ENCODE data around the gene HIRIP3. TPM values are rescaled to one million over a fixed set of nuclear protein-coding genes. Genes with fewer than 3 reads are reported as not detected.
"Not testable (repeated sequence)": the region's sequence is repeated elsewhere in the genome, so short reads cannot be mapped to it uniquely, and the experiment has no call there.

HIRIP3 gene
- total RNA-seq, 4 donors from 2014 or later = 25.6 to 31.4 (median 28.2) TPM

- H3K4me1 ChIP-seq = peaks cover 0 to 27% (median 4%) of the 10 kb centered on the region in 3 donors
- no peak for ATAC-seq
- no peak for TF ChIP-seq EP300 (IDR thresholded peaks at IDR 0.05)
- no peak for TF ChIP-seq POLR2AphosphoS5 (IDR thresholded peaks at IDR 0.05)
- TF ChIP-seq POLR2A (IDR thresholded peaks at IDR 0.05) = no peak
- no peak for TF ChIP-seq CTCF (IDR thresholded peaks at IDR 0.05)
- H3K36me3 ChIP-seq = peaks cover 0 to 23% of the 10 kb centered on the region in 2 donors
- H3K9me3 ChIP-seq = no peaks in the 10 kb centered on the region
- H3K4me3 ChIP-seq = peak overlapping the region; percentile 72 to 91
- peak overlapping the region in 3 of 4 donors; percentile 89 to 93 (median 92) for H3K27ac ChIP-seq
- 50 to 51% methylated on average over 6 to 7 of the region's 10 CpGs for WGBS, 2 donors (ENCODE audit: low coverage in 1 of 2)
- H3K27me3 ChIP-seq = no peaks in the 10 kb centered on the region
These were observed 34.3 kb downstream of the HIRIP3 start for GRCh38 chr16:29961127-29961478.

GRCh38 chr16:29959821-29960220 lies 35.6 kb downstream of the HIRIP3 start:
- WGBS, 2 donors (ENCODE audit: low coverage in 1 of 2) = 82% methylated on average over 4 of the region's 4 CpGs; no CpG with 5 or more reads in 1 of the 2 donors
- peaks cover 0 to 27% (median 4%) of the 10 kb centered on the region in 3 donors for H3K4me1 ChIP-seq
- H3K36me3 ChIP-seq = peaks cover 0 to 10% of the 10 kb centered on the region in 2 donors
- not testable (repeated sequence) for H3K27me3 ChIP-seq, ATAC-seq, H3K4me3 ChIP-seq, H3K27ac ChIP-seq, H3K9me3 ChIP-seq

GRCh38 chr16:29959293-29959692 lies 36.1 kb downstream of the HIRIP3 start:
- 81 to 84% methylated on average over 3 to 6 of the region's 9 CpGs for WGBS, 2 donors (ENCODE audit: low coverage in 1 of 2)
- TF ChIP-seq CTCF (IDR thresholded peaks at IDR 0.05) (no peak), POLR2A (IDR thresholded peaks at IDR 0.05) (no peak), EP300 (IDR thresholded peaks at IDR 0.05) (no peak), POLR2AphosphoS5 (IDR thresholded peaks at IDR 0.05) (no peak)
- ATAC-seq = no peak

GRCh38 chr16:29958756-29959155 lies 36.7 kb downstream of the HIRIP3 start:
- Histone ChIP-seq H3K36me3 (no peaks in the 10 kb centered on the region), H3K9me3 (no peaks in the 10 kb centered on the region), H3K27ac (no peak overlapping the region), H3K27me3 (no peaks in the 10 kb centered on the region), H3K4me1 (peaks cover 0 to 19% (median 4%) of the 10 kb centered on the region in 3 donors), H3K4me3 (no peak overlapping the region)
- 63 to 75% methylated on average over 2 to 3 of the region's 5 CpGs for WGBS, 2 donors (ENCODE audit: low coverage in 1 of 2)
- no peak for ATAC-seq
- no peak for TF ChIP-seq POLR2AphosphoS5 (IDR thresholded peaks at IDR 0.05)
- TF ChIP-seq POLR2A (IDR thresholded peaks at IDR 0.05) = no peak
- TF ChIP-seq EP300 (IDR thresholded peaks at IDR 0.05) = no peak
- no peak for TF ChIP-seq CTCF (IDR thresholded peaks at IDR 0.05)

More at GRCh38 chr16:29959293-29959692, 36.1 kb downstream of the HIRIP3 start:
- H3K9me3 ChIP-seq = no peaks in the 10 kb centered on the region
- H3K27me3 ChIP-seq = no peaks in the 10 kb centered on the region
- peaks cover 0 to 22% (median 4%) of the 10 kb centered on the region in 3 donors for H3K4me1 ChIP-seq
- peaks cover 0 to 5% of the 10 kb centered on the region in 2 donors for H3K36me3 ChIP-seq
- H3K4me3 ChIP-seq = no peak overlapping the region
- H3K27ac ChIP-seq = no peak overlapping the region

- no peak for ATAC-seq
- no peak for TF ChIP-seq CTCF (IDR thresholded peaks at IDR 0.05)
- no peak for TF ChIP-seq POLR2A (IDR thresholded peaks at IDR 0.05)
- TF ChIP-seq EP300 (IDR thresholded peaks at IDR 0.05) = no peak
- no peak for TF ChIP-seq POLR2AphosphoS5 (IDR thresholded peaks at IDR 0.05)
- 79 to 88% methylated on average over 4 to 5 of the region's 8 CpGs for WGBS, 2 donors (ENCODE audit: low coverage in 1 of 2)
These were observed 43.6 kb downstream of the HIRIP3 start for GRCh38 chr16:29951625-29952365.

More at GRCh38 chr16:29951625-29952365, 43.6 kb downstream of the HIRIP3 start:
- Histone ChIP-seq H3K4me1 (no peaks in the 10 kb centered on the region), H3K4me3 (no peak overlapping the region), H3K27me3 (no peaks in the 10 kb centered on the region), H3K27ac (no peak overlapping the region), H3K9me3 (no peaks in the 10 kb centered on the region), H3K36me3 (no peaks in the 10 kb centered on the region)
